Limb (tissue), 2 donors: ENCODE data around the gene DPYD.
"Not testable (repeated sequence)": the region's sequence is repeated elsewhere in the genome, so short reads cannot be mapped to it uniquely, and the experiment has no call there.

Experiments used
- DNase-seq, 2 donors: peaks; one replicate each; pipeline ENCODE4 v3.0.0-alpha.2; 2016; ENCODE audit errors: extremely low spot score in 2 of 2

The DPYD gene

DNA sequence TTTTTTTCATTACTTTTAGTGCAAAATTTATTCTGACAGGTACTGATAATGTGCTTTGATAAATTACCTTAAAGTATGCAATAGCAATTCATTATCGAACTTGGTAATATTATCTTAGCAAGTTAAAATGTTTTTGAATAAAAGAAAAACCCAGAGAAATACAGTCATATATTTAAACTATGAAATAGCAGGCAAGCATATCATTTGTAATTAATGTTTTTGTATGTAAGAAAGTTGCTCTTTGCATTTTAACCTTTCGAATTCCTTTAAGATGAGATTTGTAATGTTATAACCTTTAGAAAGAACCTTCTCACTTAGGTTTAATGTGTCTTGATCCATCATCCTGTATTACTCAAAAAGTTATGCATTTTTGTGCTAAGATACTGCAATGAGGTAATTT, 613.7 kb downstream of the DPYD start:
- no peak for DNase-seq

DNA sequence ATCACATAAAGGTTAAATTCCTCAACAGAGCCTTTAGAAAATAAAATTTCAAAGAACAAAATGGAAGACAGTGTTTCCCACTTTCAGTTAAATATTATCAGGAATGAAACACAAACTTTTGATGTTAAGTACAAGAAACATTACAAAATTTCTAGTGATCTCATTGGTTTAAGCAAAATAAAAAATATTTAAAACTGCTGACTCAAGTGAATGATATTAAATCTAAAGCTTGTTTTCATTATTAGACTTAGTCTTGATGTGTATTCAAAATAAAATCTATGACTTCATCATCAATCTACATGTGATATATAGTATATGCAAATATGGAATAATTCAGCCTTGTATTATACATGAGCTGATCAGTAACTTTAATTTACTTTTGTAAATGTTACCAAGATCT, 614.3 kb downstream of the DPYD start:
- DNase-seq: no peak

DNA sequence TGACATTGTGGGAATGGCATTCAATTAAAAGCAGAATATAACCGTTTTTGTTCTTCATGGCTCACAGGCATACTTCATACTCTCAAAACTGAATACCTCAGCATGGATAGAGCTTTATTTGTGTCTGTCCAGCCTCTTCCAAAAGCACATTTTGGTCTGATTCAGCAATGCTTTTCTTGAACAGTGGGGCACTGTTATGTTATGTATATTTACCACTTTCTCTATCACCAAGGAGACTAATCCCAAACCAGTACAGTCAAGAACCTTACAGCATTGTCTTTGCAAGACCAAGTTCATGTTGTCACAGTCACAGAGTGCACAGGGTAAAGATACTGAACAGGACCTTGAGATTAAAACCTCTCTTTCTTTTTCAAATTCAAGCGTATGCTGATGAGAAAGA, 616.5 kb downstream of the DPYD start:
- peak in 1 of 2 donors; percentile 29 for DNase-seq

DNA sequence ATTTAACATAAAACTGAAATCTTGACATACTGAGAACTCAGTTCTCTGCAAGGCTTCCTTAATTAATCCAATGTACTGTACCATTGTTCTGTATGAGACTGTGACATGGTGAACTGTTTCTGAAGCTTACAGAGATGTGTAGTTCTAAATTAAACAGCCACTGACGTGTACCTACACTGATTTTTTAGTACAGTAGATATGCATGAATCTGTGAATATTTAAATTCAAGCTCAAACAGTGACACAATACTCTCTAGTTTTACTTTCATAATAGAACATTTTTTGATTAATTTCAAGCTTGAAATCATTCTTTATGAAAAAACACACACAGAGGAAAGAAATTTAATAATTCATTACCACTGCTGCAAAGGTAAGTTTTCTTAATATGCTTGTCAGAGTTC, 621.9 kb downstream of the DPYD start:
- DNase-seq: no peak

DNA sequence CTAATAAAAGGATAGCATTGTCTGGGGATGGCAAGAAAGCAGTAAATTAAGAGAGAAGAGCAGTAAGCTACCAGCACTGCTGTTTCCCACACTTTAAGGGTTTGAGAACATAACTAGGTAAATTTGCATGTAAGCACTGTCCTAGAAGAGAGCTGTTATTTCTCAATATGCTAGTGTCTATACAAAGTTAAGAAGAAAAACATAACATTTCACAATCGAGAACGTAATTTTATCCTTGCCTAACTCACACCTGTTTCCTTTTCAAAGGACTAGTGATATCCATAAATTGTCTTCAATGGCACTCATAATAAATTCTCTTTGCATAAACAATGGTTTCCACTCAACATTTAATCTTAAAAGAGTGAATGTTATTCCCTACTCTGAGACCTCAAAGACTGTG, 623.2 kb downstream of the DPYD start:
- DNase-seq: no peak

DNA sequence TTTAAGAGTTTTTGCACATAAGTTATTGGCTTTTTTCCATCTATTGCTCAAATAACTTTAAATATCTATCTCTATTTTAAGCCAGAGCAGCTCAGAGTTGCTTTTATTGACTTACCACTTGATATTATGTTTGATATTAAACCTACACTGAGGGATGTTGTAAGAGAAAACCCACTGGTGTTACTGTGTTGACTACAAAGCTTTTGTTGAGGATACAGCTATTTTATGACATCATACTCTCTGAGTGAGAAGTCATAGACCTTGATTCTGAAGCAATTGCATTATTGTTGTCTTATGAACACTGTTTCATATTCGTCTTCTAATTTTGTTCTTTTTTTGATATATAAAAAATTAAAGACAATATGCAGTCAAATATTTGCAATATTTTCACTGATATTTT, 638.9 kb downstream of the DPYD start:
- no peak for DNase-seq

DNA sequence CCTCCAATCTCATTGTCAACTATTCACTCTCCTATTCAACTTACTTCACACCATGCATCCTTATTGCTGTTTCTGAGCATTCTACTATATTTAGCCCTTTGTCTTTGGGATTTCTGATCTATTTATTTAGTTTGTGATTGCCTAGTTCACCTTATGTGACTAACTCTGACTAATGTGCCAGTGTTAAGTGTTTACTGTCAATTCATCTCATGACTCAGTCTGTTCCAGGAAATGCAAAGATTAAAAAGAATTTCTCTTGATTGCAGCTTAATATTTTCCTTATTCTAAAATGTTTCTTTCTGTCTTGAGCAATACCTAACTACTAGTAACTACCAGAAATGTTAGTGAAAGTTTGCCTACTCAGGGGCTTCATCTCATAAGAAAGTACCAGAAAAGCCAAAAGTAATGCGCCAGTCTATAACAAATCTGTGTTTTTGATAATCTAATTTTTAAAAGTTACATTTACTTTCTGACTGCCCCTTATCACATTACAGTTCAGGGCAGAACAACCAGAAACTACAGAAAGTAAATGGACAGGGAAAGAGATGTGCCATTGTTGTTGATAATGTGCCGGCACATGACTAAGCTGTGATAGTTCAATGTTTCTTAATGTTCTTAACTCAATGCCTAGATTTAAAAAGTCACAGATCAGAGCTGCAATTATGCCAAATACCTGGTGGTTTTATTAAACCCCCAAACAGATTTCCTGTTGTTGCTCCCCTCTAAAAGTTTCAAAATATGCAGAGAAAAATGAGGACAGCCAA, 642.8 kb downstream of the DPYD start:
- no peak for DNase-seq

DNA sequence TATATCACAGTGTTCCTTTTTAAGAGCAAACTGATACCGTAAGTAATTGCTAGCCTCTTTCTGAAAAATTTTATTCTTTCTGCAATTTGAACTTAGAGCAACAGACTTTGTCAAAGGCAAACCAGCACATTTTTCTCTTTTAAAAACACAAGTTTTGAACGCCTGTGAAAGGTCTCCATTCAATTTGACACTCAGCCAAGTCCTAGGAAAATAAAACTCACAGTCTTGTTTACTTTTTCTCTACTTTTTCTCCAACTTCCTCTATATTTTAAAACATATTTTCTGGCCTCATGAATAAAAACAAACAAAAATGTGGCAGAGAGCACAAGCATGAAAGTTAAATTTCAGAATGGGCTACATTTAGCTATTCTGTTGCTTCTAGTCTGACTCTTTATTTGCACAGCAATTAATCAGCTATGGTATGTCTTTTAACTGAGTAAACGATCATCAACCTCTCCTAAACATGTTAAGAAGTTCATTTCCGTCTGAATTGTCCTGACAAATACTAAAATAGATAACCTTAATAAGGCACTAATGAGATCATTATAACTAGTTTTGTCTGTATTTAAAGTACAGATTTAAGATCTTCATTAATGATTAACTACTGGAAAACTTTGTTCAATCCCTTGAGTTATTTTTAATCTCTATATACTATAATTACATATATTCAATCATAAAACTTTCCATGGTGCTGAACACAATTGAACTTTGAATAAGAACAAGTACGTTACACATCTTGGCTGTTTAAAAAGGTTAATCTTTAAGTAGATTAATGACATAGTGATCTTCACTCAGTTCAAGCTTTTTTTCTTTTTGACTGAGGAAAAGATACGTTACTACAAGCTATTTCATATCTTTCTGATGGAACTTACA, 648.7 kb downstream of the DPYD start:
- no peak for DNase-seq

DNA sequence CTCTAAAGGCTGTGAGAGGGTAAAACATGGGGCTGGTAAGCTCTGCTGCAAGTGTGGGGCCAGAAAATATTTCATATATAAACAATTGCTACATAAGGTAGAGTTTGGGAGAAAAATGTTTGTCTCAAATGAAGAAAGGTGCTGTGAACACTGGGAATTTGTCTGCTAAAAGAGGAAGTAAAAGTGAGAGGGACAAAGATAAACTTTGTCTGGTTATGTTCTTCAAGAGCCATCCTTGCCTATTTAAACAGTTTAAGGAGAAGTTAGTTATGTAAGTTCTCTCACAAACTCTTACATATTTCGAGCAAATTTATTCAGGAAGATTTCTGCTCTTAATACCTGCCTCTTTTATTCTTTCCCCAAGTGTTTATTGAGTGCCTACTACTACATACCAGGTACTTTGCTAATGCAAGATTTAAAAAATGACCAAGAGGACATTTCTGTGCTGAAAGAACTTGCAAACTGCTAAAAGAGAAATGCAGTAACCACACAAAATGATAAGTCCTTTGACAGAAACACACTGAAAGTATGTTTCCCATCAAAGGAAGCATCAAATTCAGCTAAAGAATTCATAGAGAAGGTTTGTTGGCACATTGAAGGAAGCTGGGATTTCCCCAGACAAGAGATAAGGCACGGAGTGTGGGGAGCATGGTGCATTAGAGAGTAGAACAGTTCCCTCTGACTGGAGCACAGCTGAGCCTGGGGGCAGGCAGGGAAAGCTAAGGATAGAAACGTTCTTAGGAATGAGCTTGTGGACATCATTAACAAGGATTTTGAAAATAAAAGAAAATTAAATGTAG, 650.1 kb downstream of the DPYD start:
- DNase-seq: no peak

DNA sequence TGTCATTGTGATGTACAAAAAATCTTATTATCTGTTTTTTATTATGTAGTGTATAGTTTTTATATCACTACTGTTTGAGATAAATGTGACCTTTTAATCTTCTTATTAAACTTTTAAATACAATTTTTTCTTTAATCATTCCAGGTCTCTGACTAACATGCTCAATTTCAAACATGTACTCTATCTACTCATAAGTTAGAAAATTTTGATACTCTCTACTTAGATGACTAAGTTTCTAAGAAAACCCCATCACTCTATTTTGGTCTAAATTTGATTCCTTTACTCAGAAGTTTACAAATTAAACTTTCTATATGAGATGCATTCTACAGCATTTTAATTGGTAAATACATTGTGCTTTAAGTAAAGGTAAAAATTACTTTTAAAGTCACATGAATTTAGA, 655.2 kb downstream of the DPYD start:
- no peak for DNase-seq

DNA sequence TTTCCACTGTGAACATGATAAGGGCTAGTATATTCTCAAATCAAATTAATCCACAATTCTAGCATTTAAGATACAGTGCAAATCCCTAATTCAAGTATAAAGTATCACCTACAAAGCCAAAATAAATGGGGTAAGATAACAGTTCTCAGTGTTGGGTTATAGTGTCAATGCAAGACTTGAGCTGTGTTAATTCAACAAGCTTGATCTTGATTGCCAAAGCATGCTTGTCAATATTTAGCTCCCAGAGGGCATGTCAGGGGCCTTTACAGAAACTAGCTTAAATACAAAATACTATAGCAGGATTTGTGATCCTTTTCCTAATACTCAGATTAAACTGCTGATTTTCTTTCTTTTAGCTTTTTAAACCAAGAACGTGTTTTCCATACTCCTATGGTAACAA, 658.0 kb downstream of the DPYD start:
- DNase-seq: no peak

DNA sequence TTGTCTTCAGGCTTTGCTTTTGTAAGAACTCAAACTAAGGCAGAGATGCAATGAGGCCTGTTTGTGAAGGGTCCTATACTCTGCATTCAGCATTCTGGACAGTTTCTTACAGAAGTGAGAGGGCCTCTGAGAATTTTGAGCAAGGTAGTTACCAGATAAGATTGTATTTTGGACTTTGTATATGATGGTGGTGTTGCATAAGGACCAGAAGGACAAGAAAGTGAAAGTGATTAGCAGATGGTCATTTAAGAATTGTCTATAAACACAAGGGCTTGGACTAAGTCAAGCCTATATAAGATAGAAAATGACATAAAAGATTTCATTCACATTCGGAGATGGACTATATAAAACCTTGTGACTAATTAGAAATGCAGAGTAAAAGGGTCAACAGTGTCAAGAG, 662.2 kb downstream of the DPYD start:
- no peak for DNase-seq

DNA sequence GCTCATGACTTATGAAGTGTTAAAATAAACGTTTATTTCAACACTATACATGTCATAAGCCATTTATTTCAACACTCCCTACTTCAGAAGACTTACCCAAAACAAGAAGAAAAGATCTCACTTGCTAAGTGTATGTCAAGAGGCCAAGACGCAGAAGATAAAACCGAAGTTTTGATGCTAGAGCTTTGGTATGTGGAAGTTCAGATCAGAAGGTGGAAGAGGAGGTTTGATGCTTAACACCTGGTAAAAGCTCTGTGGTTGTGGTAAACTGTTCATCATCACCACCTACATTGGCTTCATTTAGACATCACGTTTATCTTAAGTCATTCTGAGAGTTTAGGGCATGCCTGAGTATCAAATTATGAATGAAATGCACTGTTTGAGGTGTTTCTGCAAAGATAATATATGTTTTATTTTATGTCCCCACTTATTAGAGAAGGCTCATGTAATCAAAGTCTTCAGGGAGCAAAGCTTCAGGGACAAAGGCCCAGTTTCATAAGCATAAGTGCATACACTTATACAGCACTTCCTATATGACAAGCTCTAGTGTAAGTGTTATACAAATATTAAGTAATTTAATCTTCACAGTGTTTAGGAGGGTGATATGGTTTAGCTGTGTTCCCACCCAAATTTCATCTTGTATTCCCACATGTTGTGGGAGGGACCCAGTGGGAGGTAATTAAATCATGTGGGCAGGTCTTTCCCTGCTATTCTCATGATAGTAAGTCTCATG, 665.9 kb downstream of the DPYD start:
- DNase-seq: no peak

DNA sequence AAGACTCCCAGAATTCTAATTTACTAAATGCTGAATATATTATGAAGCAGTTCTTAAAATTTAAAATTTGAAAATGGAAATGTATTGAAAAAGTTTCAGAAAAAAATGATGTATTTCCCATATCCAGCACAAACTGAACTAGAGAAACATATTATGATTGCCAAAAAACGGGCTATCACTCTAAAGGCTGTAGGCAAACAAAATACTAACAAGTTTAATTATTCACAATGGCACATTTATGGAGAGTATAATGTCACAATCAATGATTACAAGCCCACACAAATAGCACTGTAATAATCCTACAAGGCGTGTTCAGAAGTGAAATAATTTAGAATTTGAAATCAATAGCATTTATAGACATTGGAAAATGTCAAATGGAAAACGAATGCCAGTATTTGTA, 667.9 kb downstream of the DPYD start:
- no peak for DNase-seq

DNA sequence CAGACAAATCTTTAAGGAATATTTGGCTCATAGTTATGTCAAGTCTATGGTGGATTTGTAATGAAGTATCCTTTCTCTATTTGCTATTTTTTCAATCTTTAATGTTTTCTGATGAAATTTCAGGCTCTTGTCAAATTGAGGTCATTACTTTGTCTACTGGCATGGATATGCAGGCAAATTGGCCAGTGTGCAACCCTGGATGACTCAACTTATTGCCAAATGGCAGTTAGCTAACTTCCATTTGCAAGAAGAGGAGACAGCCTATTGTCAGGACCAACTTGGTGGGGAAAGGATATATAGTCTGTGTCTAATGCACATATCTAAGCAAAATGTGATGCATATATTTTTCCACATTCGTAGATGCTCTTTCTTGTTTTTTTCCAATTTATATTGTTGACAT, 668.8 kb downstream of the DPYD start:
- DNase-seq: no peak

DNA sequence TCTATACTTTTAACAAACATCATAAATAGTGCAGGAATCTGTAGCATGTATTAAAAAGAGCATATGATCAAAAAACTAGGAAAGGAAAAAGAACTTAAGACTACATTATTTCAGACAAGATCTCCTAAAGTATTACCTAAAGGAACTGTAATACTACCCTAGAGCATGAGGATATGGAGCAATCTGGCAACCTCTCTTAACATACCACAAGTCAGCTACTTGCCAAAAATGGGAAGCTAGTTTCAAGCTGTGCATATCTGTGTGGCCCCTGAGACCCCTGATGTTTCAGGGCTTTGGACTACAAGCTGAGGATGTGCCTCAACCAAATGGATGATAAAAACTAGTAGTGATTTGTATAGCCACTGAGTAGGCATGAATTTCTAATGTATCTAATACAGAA, 673.6 kb downstream of the DPYD start:
- no peak for DNase-seq

DNA sequence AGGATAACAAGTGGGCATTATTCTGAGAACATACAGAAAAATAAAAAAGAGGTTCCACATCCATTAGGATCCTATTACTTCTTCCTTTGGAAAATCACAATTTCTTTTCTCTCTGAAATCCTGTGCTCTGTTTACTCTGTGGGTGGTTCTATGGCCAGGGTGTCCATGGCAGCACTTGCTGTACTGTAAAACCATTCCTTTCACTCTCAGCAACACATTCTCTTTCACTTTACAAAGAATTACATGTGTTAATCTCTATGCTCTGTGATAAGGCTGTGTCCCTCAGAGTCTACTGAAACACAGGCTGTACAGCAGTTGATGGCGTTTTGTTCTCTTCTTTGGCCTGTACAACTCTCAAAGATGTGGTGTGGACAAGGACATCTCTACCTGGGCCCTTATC, 675.2 kb downstream of the DPYD start:
- DNase-seq: no peak

DNA sequence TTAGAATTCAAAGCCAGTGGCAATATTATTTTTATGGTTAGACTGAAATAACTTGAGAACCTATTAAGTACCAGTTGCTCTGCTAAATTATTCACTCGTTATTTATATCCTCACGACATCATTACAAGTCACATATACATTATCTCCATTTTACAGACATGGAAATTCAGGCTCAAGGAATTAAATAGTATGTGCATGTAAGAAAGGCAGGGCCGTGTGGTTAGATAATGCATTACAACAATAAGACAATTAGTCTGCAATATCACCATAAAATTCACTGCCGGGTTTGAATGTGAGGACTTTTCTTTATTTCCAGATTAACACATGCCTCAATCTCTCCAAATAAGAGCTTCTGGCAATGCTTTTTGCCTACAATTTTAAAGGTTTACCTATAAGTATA, 675.8 kb downstream of the DPYD start:
- no peak for DNase-seq

DNA sequence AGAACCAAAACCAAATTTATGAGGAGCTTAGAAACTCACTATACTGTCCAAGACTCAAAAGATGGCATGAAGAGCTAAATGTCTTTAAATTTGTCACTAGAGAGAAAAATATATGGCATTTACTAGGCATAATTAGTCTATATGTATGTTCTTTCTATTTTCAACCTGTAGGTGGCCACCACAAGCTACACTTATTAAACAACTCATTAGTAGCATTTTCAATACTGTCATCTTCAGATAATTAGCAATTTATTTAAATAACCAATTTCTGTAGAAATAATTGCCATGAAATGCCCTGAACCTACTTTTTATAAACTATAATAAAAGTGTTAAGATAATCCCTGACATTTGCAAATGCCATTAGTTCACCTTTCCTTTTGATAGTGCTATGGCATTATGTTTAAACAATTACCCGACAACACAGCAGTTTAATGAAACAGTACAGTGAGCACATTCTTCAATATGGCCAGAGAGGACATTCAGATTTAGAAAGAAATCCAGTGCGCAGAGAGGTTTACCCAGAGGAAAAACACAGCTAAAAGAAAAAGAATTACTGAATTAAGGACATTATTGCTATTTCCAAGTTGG, 676.8 kb downstream of the DPYD start:
- DNase-seq: no peak

DNA sequence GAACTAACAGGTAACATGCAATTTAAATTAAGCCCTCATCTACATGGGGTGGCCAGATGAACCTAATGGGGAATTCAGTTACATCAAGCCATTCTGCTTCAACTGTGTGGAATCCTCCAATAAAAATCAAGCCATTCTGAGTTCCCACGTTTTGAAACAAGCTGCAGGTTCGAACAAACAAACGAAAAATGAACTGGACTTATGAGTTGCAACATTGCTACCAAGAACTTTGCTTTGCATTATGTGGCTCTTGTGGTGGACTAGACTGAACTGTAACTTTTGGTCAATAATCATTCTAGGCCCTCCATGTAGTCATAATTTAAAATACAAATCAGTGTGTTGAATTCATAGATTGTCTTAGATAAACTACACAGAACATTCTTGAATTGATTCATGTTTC, 682.0 kb downstream of the DPYD start:
- no peak for DNase-seq

DNA sequence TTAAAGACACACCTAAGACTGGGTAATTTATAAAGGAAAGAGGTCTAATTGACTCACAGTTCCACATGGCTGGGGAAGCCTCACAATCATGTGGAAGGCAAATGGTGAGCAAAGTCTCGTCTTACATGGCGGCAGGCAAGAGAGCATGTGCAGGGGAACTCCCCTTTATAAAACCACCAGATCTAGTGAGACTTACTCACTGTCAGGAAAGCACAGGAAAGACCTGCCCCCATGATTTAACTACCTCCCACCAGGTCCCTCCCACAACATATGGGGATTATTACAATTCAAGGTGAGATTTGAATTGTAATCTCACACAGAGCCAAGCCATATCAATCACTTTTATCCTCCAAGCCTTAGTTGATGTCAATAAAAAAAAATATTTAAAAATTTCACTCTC, 689.5 kb downstream of the DPYD start:
- DNase-seq: not testable (repeated sequence)
